ENCODE measurements around the gene TEAD1. TPM values are rescaled to one million over a fixed set of nuclear protein-coding genes. Genes with fewer than 3 reads are reported as not detected.

TEAD1 gene
- total RNA-seq, 6 donors from 2014 or later: 53.5 to 141 (median 80.2) TPM

DNA sequence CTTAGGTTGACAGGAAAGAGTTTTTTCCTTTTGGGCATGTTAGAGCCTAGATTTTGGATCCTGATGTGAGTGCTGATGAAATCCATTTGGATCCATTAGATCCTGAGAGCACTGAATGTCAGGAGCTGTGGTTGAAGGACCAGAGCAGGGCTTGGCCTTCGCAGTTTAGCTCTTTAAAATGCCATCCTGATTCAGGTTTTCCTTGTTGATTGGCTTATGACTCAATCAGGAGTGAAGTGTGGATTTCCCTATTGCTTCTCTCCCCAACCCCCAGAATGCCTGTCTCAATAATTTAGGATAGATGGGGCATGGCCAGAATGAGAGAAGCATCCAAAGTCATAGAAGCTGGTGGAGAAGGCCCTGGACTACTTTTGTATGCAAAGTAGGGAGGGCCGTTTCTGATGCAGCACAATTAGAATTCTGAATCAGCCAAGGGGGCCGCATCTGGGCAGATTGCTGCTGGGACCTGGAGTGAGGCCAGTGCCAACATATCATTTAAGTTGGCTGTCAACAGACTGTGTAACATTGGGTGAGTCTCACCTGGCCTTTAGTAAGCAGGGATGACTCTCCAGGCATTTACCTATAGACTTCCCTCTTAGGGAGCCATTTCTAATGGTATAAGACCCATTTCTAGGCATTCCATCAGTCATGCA is 80.5 kb downstream of the TEAD1 start:
- TF ChIP-seq, protein P1, sequence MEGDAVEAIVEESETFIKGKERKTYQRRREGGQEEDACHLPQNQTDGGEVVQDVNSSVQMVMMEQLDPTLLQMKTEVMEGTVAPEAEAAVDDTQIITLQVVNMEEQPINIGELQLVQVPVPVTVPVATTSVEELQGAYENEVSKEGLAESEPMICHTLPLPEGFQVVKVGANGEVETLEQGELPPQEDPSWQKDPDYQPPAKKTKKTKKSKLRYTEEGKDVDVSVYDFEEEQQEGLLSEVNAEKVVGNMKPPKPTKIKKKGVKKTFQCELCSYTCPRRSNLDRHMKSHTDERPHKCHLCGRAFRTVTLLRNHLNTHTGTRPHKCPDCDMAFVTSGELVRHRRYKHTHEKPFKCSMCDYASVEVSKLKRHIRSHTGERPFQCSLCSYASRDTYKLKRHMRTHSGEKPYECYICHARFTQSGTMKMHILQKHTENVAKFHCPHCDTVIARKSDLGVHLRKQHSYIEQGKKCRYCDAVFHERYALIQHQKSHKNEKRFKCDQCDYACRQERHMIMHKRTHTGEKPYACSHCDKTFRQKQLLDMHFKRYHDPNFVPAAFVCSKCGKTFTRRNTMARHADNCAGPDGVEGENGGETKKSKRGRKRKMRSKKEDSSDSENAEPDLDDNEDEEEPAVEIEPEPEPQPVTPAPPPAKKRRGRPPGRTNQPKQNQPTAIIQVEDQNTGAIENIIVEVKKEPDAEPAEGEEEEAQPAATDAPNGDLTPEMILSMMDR (IDR thresholded peaks at IDR 0.05): no peak
- TF ChIP-seq EP300 (IDR thresholded peaks at IDR 0.05) (no peak), POLR2AphosphoS5 (IDR thresholded peaks at IDR 0.05) (no peak), POLR2A (IDR thresholded peaks at IDR 0.05) (no peak)
- Histone ChIP-seq H3K36me3 (no peaks in the 10 kb centered on the region), H3K27me3 (no peaks in the 10 kb centered on the region), H3K9me3 (no peaks in the 10 kb centered on the region), H3K4me3 (no peak overlapping the region), H3K27ac (no peak overlapping the region), H3K4me1 (peaks cover 0 to 10% (median 2%) of the 10 kb centered on the region in 4 donors)
- WGBS, 2 donors: 82 to 88% methylated on average over 2 to 3 of the region's 3 CpGs
- DNase-seq (no peak), ATAC-seq (ENCODE audit: low FRiP score in 2 of 2) (no peak)

- ATAC-seq (ENCODE audit: low FRiP score in 2 of 2): no peak
- H3K4me1 ChIP-seq: peaks cover 0 to 10% (median 2%) of the 10 kb centered on the region in 4 donors
- no peaks in the 10 kb centered on the region for H3K36me3 ChIP-seq
- no peaks in the 10 kb centered on the region for H3K27me3 ChIP-seq
- no peak overlapping the region for H3K27ac ChIP-seq
- 82 to 84% methylated on average over 9 of the region's 9 CpGs for WGBS, 2 donors
- TF ChIP-seq POLR2AphosphoS5 (IDR thresholded peaks at IDR 0.05) (no peak), EP300 (IDR thresholded peaks at IDR 0.05) (no peak), POLR2A (IDR thresholded peaks at IDR 0.05) (no peak)
- TF ChIP-seq, protein P1 (IDR thresholded peaks at IDR 0.05): no peak
- no peaks in the 10 kb centered on the region for H3K9me3 ChIP-seq
- DNase-seq: no peak
- H3K4me3 ChIP-seq: no peak overlapping the region
These were observed 81.6 kb downstream of the TEAD1 start for GRCh38 chr11:12755510-12756453.

DNA sequence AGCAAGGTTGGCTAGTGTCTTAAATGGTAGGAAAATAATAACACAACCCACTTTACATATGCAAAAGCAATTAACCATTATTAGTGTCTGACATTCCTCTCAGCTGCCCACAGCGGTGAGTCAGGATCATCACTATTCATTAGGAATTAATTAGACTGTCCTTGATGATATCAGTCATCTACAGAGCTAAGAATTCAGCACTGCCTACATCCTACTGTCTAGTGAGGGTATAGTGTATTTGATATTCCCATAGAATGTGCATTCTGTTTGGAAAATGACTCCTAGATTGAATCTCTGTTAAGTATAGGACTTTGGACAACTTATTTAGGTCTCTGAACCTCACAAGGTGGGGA is 82.2 kb downstream of the TEAD1 start:
- TF ChIP-seq POLR2AphosphoS5 (IDR thresholded peaks at IDR 0.05) (no peak), EP300 (IDR thresholded peaks at IDR 0.05) (no peak), POLR2A (IDR thresholded peaks at IDR 0.05) (no peak)
- TF ChIP-seq, protein P1 (IDR thresholded peaks at IDR 0.05): no peak
- Histone ChIP-seq H3K27me3 (no peaks in the 10 kb centered on the region), H3K27ac (no peak overlapping the region), H3K4me1 (peaks cover 0 to 10% (median 2%) of the 10 kb centered on the region in 4 donors), H3K36me3 (no peaks in the 10 kb centered on the region), H3K4me3 (no peak overlapping the region), H3K9me3 (no peaks in the 10 kb centered on the region)
- 88 to 92% methylated on average over 1 of the region's 1 CpG for WGBS, 2 donors
- DNase-seq: no peak
- no peak for ATAC-seq (ENCODE audit: low FRiP score in 2 of 2)

DNA sequence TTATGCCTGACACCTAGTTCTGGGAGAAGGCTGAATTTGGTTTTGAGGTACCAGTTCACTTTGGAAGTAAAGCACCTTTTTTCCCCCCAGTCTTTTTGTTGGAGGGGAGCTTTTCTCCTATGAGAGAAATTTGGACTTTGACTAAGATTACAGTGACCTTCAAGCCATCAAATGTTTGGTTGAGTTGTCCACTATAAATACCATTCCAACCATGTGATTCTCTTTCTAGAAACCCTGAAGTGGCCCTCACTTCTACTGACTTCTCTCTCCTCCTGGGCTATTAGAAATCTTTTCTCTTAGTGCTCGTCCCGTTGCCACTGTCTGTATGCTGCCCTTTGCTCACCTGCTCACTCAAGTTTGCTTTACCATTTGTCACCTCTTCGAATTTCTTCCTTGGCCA is 82.6 kb downstream of the TEAD1 start:
- Histone ChIP-seq H3K27ac (no peak overlapping the region), H3K9me3 (no peaks in the 10 kb centered on the region), H3K4me1 (peaks cover 0 to 10% (median 2%) of the 10 kb centered on the region in 4 donors), H3K27me3 (no peaks in the 10 kb centered on the region), H3K4me3 (no peak overlapping the region), H3K36me3 (no peaks in the 10 kb centered on the region)
- TF ChIP-seq, protein P1 (IDR thresholded peaks at IDR 0.05): no peak
- 47 to 60% methylated on average over 3 of the region's 3 CpGs for WGBS, 2 donors
- DNase-seq: no peak
- no peak for ATAC-seq (ENCODE audit: low FRiP score in 2 of 2)
